ES-I3 (cell line): ENCODE data around the gene ASIC2.

Source experiments
- H3K36me3 ChIP-seq: 2 replicates; pipeline ENCODE4 v1.6.1; 2013; ENCODE audit warnings: mild to moderate bottlenecking, low read length, control low read depth, moderate library complexity; ENCODE audit not compliant: insufficient read depth
- H3K4me1 ChIP-seq: 2 replicates; pipeline ENCODE4 v1.6.1; 2013; ENCODE audit warnings: mild to moderate bottlenecking, control low read depth, low read length; ENCODE audit not compliant: insufficient read depth
- H3K9ac ChIP-seq: 2 replicates; pipeline ENCODE4 v1.6.1; 2013; ENCODE audit warnings: low read depth, mild to moderate bottlenecking, low read length, moderate library complexity
- H3K9me3 ChIP-seq: 2 replicates; pipeline ENCODE4 v1.6.1; 2013; ENCODE audit warnings: mild to moderate bottlenecking, low read length, moderate library complexity; ENCODE audit not compliant: control insufficient read depth, insufficient read depth

ASIC2 gene

GRCh38 chr17:33124185-33124584 lies 168.9 kb downstream of the ASIC2 start:
- Histone ChIP-seq H3K9me3 (no peaks in the 10 kb centered on the region), H3K4me1 (no peaks in the 10 kb centered on the region), H3K9ac (no peak overlapping the region), H3K36me3 (no peaks in the 10 kb centered on the region)

- H3K36me3 ChIP-seq = no peaks in the 10 kb centered on the region
- no peaks in the 10 kb centered on the region for H3K4me1 ChIP-seq
- no peaks in the 10 kb centered on the region for H3K9me3 ChIP-seq
- no peak overlapping the region for H3K9ac ChIP-seq
These were observed 171.3 kb downstream of the ASIC2 start for GRCh38 chr17:33121756-33122155.

DNA sequence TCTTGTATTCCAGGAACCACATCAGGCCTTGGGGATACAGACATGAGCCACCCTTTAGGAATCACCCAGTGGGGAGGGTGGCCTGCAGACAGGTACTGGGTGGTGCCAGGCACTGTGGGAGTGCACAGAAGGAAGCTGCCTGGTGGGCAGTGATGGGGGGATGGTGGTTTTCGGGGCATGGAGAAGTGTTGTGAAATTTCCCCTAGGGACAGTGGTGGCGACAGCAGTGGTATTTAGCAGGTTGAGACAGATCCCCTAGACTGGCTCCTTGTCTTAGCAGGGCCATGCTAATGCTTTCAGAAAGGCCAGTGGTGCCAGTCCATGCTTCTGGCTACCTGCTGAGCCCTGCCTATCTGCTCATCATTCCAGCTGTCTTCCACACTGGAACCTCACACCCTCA lies 171.8 kb downstream of the ASIC2 start:
- Histone ChIP-seq H3K9ac (no peak overlapping the region), H3K4me1 (no peaks in the 10 kb centered on the region), H3K9me3 (no peaks in the 10 kb centered on the region), H3K36me3 (no peaks in the 10 kb centered on the region)

DNA sequence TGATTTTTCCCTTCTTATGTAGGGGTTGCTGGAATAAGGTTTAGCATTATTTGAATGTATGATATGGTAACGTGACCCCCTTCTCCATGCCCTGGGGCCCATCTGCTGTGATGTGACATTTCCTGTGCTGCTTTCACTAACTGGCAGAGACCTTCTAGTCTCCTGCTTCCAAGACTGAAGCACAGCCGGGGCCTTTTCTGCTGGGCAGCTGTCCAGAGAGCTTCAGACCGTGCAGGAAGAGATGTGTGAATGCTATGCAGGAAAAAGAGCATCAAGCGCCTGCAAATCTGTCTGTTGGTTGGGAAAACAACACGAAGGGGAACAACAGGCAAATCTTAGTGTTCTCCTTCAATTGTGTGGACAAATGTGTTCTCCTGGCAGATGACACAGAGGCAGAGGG lies 173.0 kb downstream of the ASIC2 start:
- no peaks in the 10 kb centered on the region for H3K4me1 ChIP-seq
- H3K9ac ChIP-seq = no peak overlapping the region
- no peaks in the 10 kb centered on the region for H3K9me3 ChIP-seq
- no peaks in the 10 kb centered on the region for H3K36me3 ChIP-seq

DNA sequence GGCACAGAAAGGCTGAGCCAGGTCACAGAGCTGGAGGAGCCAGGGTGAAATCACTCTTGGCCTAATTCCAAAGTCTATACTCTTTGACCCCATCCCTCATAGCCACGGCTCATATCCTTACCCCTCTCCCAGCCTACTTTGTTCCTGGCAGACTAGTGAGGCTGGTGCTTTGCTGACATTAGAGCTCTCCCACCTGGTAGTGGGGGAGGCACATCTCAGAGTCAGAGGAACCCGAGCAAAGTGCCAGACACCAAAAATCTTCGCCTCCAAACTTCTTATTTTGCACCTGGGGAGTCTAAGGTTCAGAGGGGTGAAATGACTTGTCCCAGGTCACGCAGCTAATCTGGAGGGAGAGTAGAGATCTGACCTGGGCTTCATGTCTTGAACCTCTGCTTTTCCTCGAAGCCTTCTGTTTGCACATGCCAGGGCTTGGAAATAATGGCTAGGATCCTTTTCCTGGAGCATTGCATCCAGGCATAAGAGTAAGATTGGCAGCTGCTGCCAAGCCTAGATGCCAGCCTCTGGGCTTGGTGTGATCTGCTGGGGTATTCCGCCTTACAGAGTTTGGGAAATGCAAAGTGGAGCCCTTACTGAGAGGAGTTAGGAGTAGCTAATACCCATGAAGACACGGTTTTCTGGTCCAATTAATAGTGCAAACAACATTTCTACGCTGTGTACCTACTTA lies 174.6 kb downstream of the ASIC2 start:
- Histone ChIP-seq H3K36me3 (no peaks in the 10 kb centered on the region), H3K9me3 (no peaks in the 10 kb centered on the region), H3K4me1 (no peaks in the 10 kb centered on the region), H3K9ac (no peak overlapping the region)

DNA sequence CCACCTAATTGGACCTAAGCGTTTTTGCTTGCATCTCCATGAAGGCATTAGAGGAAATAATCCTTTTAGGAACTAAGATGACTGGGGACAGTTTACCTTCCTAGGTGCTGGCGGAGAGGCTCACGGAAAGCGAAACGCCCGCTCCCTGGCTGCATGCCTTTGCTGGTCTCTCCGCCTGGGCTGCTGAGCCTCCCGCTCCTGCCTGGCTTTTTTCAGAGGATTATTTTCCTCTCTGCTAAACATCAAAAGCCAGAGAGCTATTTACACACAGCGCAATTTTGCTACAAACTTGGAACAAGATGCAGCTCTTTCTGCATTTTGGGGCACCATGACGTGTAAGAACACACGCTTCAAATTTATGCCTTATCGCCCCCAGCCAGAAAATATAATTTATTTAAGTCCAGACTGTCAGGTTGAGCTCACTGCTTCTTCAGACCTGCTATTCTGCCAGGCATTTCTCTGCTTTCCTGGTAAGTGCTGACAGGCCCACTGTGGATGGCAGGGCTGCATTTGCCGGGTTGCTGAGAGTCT lies 177.0 kb downstream of the ASIC2 start:
- Histone ChIP-seq H3K9ac (no peak overlapping the region), H3K4me1 (no peaks in the 10 kb centered on the region), H3K9me3 (no peaks in the 10 kb centered on the region), H3K36me3 (no peaks in the 10 kb centered on the region)

DNA sequence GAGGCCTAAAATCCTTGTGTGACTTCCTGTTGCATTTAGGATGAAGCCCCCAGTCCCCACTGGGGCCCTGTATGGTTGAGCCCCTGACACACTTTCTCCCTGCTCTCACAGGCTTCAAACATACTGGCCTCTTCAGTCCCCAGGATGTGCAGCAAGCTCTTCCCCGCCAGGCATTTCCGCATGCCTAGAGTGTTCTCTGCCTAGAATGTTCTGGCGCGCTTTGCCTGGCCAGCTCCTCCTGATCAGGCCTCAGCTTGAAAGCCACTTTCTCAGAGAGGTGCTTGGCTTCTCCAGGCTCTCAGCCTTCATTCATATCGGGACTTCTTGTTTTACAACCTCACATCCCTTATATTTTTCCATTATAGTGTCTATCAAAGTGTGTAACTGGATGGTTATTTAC lies 177.7 kb downstream of the ASIC2 start:
- Histone ChIP-seq H3K36me3 (no peaks in the 10 kb centered on the region), H3K9ac (no peak overlapping the region), H3K9me3 (no peaks in the 10 kb centered on the region), H3K4me1 (no peaks in the 10 kb centered on the region)

- no peaks in the 10 kb centered on the region for H3K9me3 ChIP-seq
- no peaks in the 10 kb centered on the region for H3K36me3 ChIP-seq
- H3K9ac ChIP-seq = no peak overlapping the region
- no peaks in the 10 kb centered on the region for H3K4me1 ChIP-seq
These were observed 179.1 kb downstream of the ASIC2 start for GRCh38 chr17:33113991-33114370.

DNA sequence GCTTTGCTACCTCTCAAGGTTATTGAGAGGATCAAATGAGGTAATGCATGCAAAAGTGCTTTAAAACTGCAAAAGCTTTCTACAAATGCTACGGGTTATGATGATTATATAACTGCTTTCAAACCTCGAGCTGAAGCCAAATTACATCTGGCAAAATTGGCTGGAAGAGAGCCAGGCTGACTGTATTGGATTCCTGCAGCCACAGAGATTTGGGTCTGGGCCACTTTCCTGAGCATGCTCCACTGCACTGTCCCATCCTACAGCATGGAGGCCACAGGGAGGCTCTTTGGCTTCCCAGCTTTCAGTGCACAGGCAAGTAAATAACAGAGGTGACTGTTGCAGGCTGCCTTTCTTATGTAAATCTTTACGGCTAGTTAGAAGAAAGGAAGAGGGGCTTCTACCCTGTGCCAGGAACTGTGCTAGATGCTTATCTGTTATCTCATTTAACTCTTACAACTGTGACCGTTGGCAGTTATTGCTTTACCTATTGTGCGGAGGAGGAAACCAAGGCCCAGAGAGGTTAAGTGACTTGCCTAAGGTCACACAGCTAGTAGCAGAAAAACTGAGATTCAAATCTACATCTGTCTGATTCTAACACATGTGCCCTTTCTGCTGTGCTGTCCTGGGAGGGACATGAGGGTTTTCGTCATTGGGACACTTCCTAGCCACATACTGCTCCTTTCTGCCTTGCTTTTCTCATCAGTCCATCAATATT lies 179.7 kb downstream of the ASIC2 start:
- no peaks in the 10 kb centered on the region for H3K9me3 ChIP-seq
- H3K36me3 ChIP-seq = no peaks in the 10 kb centered on the region
- H3K4me1 ChIP-seq = no peaks in the 10 kb centered on the region
- H3K9ac ChIP-seq = no peak overlapping the region

DNA sequence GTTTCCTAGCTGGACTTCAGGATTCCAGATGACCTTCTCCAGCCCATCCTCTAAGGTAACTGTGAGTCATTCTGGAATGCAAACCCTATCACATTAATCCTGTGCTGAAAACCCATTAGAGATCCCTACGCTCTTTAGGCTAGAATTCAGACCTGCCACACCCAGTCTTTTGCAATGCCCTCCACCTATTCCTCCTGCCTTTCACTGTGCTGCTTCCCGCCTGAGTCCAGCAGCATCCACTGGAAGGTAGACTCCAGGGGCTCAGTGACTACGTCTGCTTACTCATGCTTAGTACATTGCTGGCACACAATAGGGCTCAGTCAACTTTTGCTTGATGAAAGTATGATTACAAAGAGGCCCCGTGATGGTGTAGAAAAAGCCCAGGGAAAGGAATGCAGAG lies 180.3 kb downstream of the ASIC2 start:
- H3K36me3 ChIP-seq = no peaks in the 10 kb centered on the region
- H3K9ac ChIP-seq = no peak overlapping the region
- H3K4me1 ChIP-seq = no peaks in the 10 kb centered on the region
- H3K9me3 ChIP-seq = no peaks in the 10 kb centered on the region

GRCh38 chr17:33109336-33110072 lies 183.6 kb downstream of the ASIC2 start:
- H3K9me3 ChIP-seq = peaks cover 2% of the 10 kb centered on the region; the same call in 1 of the 2 replicates
- H3K9ac ChIP-seq = no peak overlapping the region
- H3K4me1 ChIP-seq = no peaks in the 10 kb centered on the region
- H3K36me3 ChIP-seq = no peaks in the 10 kb centered on the region

DNA sequence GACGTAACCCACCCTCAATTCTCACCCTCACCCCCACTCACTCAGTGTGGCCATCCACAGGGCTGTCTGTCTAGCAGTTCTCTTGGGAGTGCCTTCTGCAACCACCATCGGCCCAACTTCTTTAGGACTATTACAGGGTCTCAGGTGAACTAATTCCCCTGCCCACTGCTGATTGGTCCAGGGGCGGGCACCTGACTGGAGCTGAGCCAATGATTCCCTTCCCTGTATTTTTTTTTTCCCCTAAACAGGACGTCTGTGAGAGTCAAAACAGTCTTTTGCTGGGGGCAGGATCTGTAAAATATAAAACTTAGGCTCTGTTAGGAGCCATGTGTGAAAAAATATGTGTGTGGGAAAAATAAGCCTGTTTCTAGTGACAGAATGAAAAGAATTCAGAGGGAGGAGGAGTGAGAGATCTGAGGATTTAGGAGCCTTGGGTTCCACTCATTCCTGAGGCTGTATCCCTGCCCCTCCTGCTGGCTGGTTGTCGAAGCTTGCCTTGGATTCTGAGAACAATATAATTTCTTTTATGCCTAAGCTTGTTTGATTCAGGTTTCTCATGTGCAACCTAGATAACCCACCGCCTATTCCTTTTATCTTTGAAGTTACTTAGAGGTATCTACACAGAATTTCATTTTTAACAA lies 186.4 kb downstream of the ASIC2 start:
- H3K9me3 ChIP-seq = peaks cover 2% of the 10 kb centered on the region; the same call in 1 of the 2 replicates
- no peaks in the 10 kb centered on the region for H3K36me3 ChIP-seq
- no peak overlapping the region for H3K9ac ChIP-seq

DNA sequence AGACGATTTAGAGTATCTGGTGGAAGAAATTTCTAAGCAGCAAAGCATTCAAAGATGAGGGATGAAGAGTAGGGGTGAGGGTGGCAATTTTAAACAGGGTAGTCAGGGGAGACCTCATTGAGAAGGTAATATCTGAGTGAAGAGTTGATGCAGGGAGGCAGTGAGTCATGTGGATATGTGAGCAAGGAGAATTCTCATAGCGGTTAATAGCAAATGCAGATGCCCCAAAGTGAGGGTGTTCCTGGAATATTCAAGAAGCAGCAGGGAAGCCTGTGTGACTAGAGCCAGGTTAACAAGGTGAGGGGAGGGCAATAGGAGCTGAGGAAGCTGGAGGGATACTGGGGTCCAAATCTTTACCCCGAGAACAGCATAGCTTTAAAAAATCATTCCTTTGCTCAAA lies 187.2 kb downstream of the ASIC2 start:
- Histone ChIP-seq H3K9me3 (peaks cover 2% of the 10 kb centered on the region; the same call in 1 of the 2 replicates), H3K36me3 (no peaks in the 10 kb centered on the region), H3K9ac (no peak overlapping the region), H3K4me1 (no peaks in the 10 kb centered on the region)

More for the DNA sequence above, 186.4 kb downstream of the ASIC2 start:
- no peaks in the 10 kb centered on the region for H3K4me1 ChIP-seq

DNA sequence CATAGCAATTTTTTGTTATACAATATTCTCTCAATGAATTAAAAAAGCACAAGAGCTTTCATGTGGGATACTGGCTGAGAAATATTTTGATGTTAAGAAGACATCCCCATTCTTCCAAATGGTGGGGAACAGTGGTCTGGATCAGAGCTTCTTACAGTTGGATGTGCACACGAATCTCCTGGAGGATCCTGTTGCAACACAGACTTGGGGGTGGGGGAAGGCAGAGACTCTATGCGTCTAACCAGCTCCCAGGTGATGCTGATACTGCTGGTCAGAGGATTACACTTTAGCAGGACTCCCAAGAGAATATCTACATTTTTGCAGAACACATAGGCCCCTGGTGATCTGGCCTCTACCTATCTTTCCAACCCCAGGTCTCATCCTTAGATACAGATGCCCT lies 193.2 kb downstream of the ASIC2 start:
- H3K9me3 ChIP-seq = no peaks in the 10 kb centered on the region
- no peak overlapping the region for H3K9ac ChIP-seq
- no peaks in the 10 kb centered on the region for H3K4me1 ChIP-seq
- H3K36me3 ChIP-seq = no peaks in the 10 kb centered on the region
